IMR-90 (cell line): ENCODE measurements around the gene JAKMIP1. TPM values are rescaled to one million over a fixed set of nuclear protein-coding genes. Genes with fewer than 3 reads are reported as not detected.

Experiments
- ATAC-seq: fragments of 200-7000 bp; cut with Tn5 transposase; 2 replicates; pipeline ENCODE4 v1.9.1; 2020; ENCODE audit warnings: low read depth, mild to moderate bottlenecking, moderate library complexity
- BruUV-seq: library from RNA; stranded (reverse); fragments of 400-500 nt; replicated peaks from 2 replicates; lab custom pipeline; 2021; lab: Mats Ljungman, UMichigan
- CTCF ChIA-PET: fragments of 300-600 bp; formaldehyde crosslinking; extraction: SDS; loops from one replicate; lab custom pipeline; 2021; ENCODE audit warnings: antibody characterized with exemption; lab: Yijun Ruan, JAX
- POLR2A ChIA-PET: fragments of 300-600 bp; sonication (Branson Sonifier 250); formaldehyde crosslinking; loops from one replicate; lab custom pipeline; 2022; ENCODE audit warnings: antibody characterized with exemption; ENCODE audit not compliant: unreplicated experiment; lab: Charles Lee
- DNase-seq: peaks from one replicate; pipeline ENCODE4 v3.0.0; 2013
- H2AFZ ChIP-seq: replicated peaks from 2 replicates; pipeline ENCODE3; 2013; ENCODE audit warnings: low read length, mild to moderate bottlenecking; ENCODE audit not compliant: poor library complexity
- H2AK5ac ChIP-seq: 2 replicates; pipeline ENCODE4 v1.6.1; 2013; ENCODE audit warnings: low read depth, low read length, inconsistent platforms
- H2AK9ac ChIP-seq: replicated peaks from 2 replicates; pipeline ENCODE3; 2013; ENCODE audit warnings: mild to moderate bottlenecking, low read depth, low read length, moderate library complexity; ENCODE audit not compliant: poor library complexity
- H2BK120ac ChIP-seq: 2 replicates; pipeline ENCODE4 v1.6.1; 2013; ENCODE audit warnings: low read depth, low read length, inconsistent platforms
- H2BK15ac ChIP-seq: 3 replicates; pipeline ENCODE4 v1.6.1; 2013; ENCODE audit warnings: low read depth, low read length, inconsistent platforms
- H2BK20ac ChIP-seq: 2 replicates; pipeline ENCODE4 v1.6.1; 2013; ENCODE audit warnings: low read depth, mild to moderate bottlenecking, inconsistent platforms, low read length, moderate library complexity
- H2BK5ac ChIP-seq: 2 replicates; pipeline ENCODE4 v1.6.1; 2013; ENCODE audit warnings: mild to moderate bottlenecking, low read depth, low read length, inconsistent platforms; ENCODE audit not compliant: poor library complexity, severe bottlenecking
- H3K14ac ChIP-seq: replicated peaks from 2 replicates; pipeline ENCODE4 v1.6.1; 2013; ENCODE audit warnings: low read depth, low read length, inconsistent platforms
- H3K18ac ChIP-seq: 2 replicates; pipeline ENCODE4 v1.6.1; 2013; ENCODE audit warnings: low read depth, low read length, control low read depth
- H3K23ac ChIP-seq: 2 replicates; pipeline ENCODE4 v1.6.1; 2013; ENCODE audit warnings: low read depth, low read length, inconsistent platforms
- H3K27ac ChIP-seq: 2 replicates; pipeline ENCODE4 v1.5.1; 2013; ENCODE audit warnings: mild to moderate bottlenecking, control low read depth, low read length; ENCODE audit not compliant: insufficient read depth
- H3K27me3 ChIP-seq: 2 replicates; pipeline ENCODE4 v1.6.1; 2013; ENCODE audit warnings: low read length; ENCODE audit not compliant: control insufficient read depth, insufficient read depth
- H3K36me3 ChIP-seq: 2 replicates; pipeline ENCODE4 v1.6.1; 2013; ENCODE audit warnings: low read length, mixed read lengths; ENCODE audit not compliant: control insufficient read depth, insufficient read depth
- H3K4ac ChIP-seq: 2 replicates; pipeline ENCODE4 v1.6.1; 2013; ENCODE audit warnings: low read depth, low read length, inconsistent platforms
- H3K4me1 ChIP-seq: 2 replicates; pipeline ENCODE4 v1.6.1; 2013; ENCODE audit warnings: low read length, mixed read lengths; ENCODE audit not compliant: control insufficient read depth, insufficient read depth
- H3K4me2 ChIP-seq: 2 replicates; pipeline ENCODE4 v1.6.1; 2013; ENCODE audit warnings: low read depth, mild to moderate bottlenecking, control low read depth, low read length, moderate library complexity
- H3K4me3 ChIP-seq: 2 replicates; pipeline ENCODE4 v1.5.1; 2013; ENCODE audit warnings: low read depth, mild to moderate bottlenecking, control low read depth, low read length, moderate library complexity; ENCODE audit not compliant: insufficient read depth
- H3K56ac ChIP-seq: 2 replicates; pipeline ENCODE4 v1.6.1; 2013; ENCODE audit warnings: low read length, inconsistent platforms; ENCODE audit not compliant: insufficient read depth; ENCODE audit errors: extremely low read depth
- H3K79me1 ChIP-seq, 2 experiments: 2 replicates each; pipeline ENCODE4 v1.6.1; 2013; ENCODE audit warnings: low read length in 2 of 2, inconsistent platforms in 1 of 2, low read depth in 1 of 2
- H3K9ac ChIP-seq: 2 replicates; pipeline ENCODE4 v1.6.1; 2013; ENCODE audit warnings: low read depth, low read length, control low read depth
- H3K9me1 ChIP-seq: 2 replicates; pipeline ENCODE4 v1.6.1; 2013; ENCODE audit warnings: low read length, inconsistent platforms; ENCODE audit not compliant: insufficient read depth
- H3K9me3 ChIP-seq: 2 replicates; pipeline ENCODE4 v1.6.1; 2013; ENCODE audit warnings: low read length; ENCODE audit not compliant: control insufficient read depth, insufficient read depth
- H4K20me1 ChIP-seq: 2 replicates; pipeline ENCODE4 v1.6.1; 2013; ENCODE audit warnings: low read length, inconsistent platforms; ENCODE audit not compliant: insufficient read depth
- H4K5ac ChIP-seq: 2 replicates; pipeline ENCODE4 v1.6.1; 2013; ENCODE audit warnings: mild to moderate bottlenecking, low read depth, low read length, control low read depth
- H4K8ac ChIP-seq, 2 experiments: 2 replicates each; pipeline ENCODE4 v1.6.1; 2013; ENCODE audit warnings: low read depth in 2 of 2, low read length in 2 of 2, control low read depth in 1 of 2, inconsistent platforms in 1 of 2
- H4K91ac ChIP-seq: 2 replicates; pipeline ENCODE4 v1.6.1; 2013; ENCODE audit warnings: low read depth, low read length, inconsistent platforms; ENCODE audit not compliant: insufficient read depth
- BHLHE40 ChIP-seq: fragments of 150-350 bp; IDR thresholded peaks from 2 replicates; pipeline ENCODE4 v1.6.1; 2016; ENCODE audit warnings: mild to moderate bottlenecking, low read depth, low read length
- CEBPB ChIP-seq: IDR thresholded peaks from 2 replicates; pipeline ENCODE4 v1.6.1; 2012; ENCODE audit warnings: low read depth, low read length, improper control_type of control experiment
- CHD1 ChIP-seq: IDR thresholded peaks from 2 replicates; pipeline ENCODE4 v1.6.1; 2012; ENCODE audit warnings: low read depth, low read length, improper control_type of control experiment
- CTCF ChIP-seq: conservative IDR thresholded peaks from 2 replicates; pipeline ENCODE4 v1.5.1; 2012; ENCODE audit warnings: mild to moderate bottlenecking, low read depth, low read length, improper control_type of control experiment
- MAFK ChIP-seq: IDR thresholded peaks from 2 replicates; pipeline ENCODE4 v1.6.1; 2012; ENCODE audit warnings: low read depth, low read length, improper control_type of control experiment
- MAZ ChIP-seq: IDR thresholded peaks from 2 replicates; pipeline ENCODE4 v1.6.1; 2012; ENCODE audit warnings: low read depth, mild to moderate bottlenecking, low read length, improper control_type of control experiment, moderate library complexity, borderline replicate concordance
- MXI1 ChIP-seq: IDR thresholded peaks from 2 replicates; pipeline ENCODE4 v1.6.1; 2012; ENCODE audit warnings: low read depth, mild to moderate bottlenecking, low read length, moderate library complexity, borderline replicate concordance
- NFE2L2 ChIP-seq: fragments of 150-350 bp; IDR thresholded peaks from 2 replicates; pipeline ENCODE4 v1.6.1; 2016; ENCODE audit warnings: low read depth, mild to moderate bottlenecking, low read length
- POLR2A ChIP-seq: IDR thresholded peaks from 2 replicates; pipeline ENCODE4 v1.6.1; 2012; ENCODE audit warnings: mild to moderate bottlenecking, low read depth, low read length
- RAD21 ChIP-seq: IDR thresholded peaks from 2 replicates; pipeline ENCODE4 v1.6.1; 2012; ENCODE audit warnings: low read length, improper control_type of control experiment
- RCOR1 ChIP-seq: IDR thresholded peaks from 2 replicates; pipeline ENCODE4 v1.6.1; 2012; ENCODE audit warnings: mild to moderate bottlenecking, low read length, improper control_type of control experiment; ENCODE audit not compliant: insufficient replicate concordance
- SMC3 ChIP-seq: fragments of 150-350 bp; IDR thresholded peaks from 2 replicates; pipeline ENCODE4 v1.6.1; 2016; ENCODE audit warnings: low read depth, mild to moderate bottlenecking, antibody characterized with exemption, low read length, moderate library complexity
- USF2 ChIP-seq: fragments of 150-350 bp; IDR thresholded peaks from 2 replicates; pipeline ENCODE4 v1.6.1; 2017; ENCODE audit warnings: mild to moderate bottlenecking, antibody characterized with exemption, low read length, low read depth
- WGBS, 2 experiments: methylation state at CpG; one replicate each; pipeline versions ENCODE4 v1.1.5 to v1.1.7; 2013; ENCODE audit warnings: missing lambda C conversion rate in 2 of 2; ENCODE audit not compliant: insufficient read length in 1 of 2; ENCODE audit errors: extremely low coverage in 2 of 2; 5-methylcytosine and 5-hydroxymethylcytosine counted together
- dilution Hi-C: fragments of 300-500 bp; cut with HindIII; formaldehyde crosslinking; loops from one replicate; pipeline ENCODE4 v1.14.3; 2018; ENCODE audit warnings: low sequenced_read_pairs; ENCODE audit not compliant: unreplicated experiment
- in situ Hi-C: fragments of 300-500 bp; cut with MboI; formaldehyde crosslinking; loops from 3 replicates; pipeline ENCODE4 v1.14.3; 2019; ENCODE audit warnings: low sequenced_read_pairs, inconsistent platforms, mixed read lengths
- intact Hi-C: fragments of 100-400 bp; cut with micrococcal nuclease; formaldehyde crosslinking; loops from 2 replicates; pipeline ENCODE4 v1.10.0; 2022
- polyA plus RNA-seq, 3 experiments: library from polyadenylated mRNA; depleted of rRNA; stranded (reverse); fragments of >200 nt; gene quantifications; 2 replicates each; pipeline ENCODE4 v1.2.3, GENCODE V29; 2012; ENCODE audit warnings: low replicate concordance in 1 of 3
- total RNA-seq: library from RNA; depleted of rRNA; stranded (reverse); fragments of >200 nt; gene quantifications from 2 replicates; pipeline ENCODE4 v1.2.3, GENCODE V29; 2012
- TF ChIP-seq, protein P1 (sequence below): fragments of 150-350 bp; IDR thresholded peaks from 2 replicates; pipeline ENCODE4 v1.6.1; 2016; ENCODE audit warnings: low read depth, mild to moderate bottlenecking, low read length, moderate library complexity, borderline replicate concordance

The JAKMIP1 gene
- total and polyA plus RNA-seq, 2 of the 4 experiments (the other 2 are of a cell fraction) = not detected

GRCh38 chr4:6147441-6147840 lies 52.9 kb downstream of the JAKMIP1 start:
- Histone ChIP-seq H3K79me1 (no peaks in the 10 kb centered on the region), H4K8ac (no peak overlapping the region), H3K56ac (no peak overlapping the region), H2AK9ac (no peak overlapping the region), H3K9me1 (no peaks in the 10 kb centered on the region), H3K9ac (no peak overlapping the region), H4K91ac (no peak overlapping the region), H3K14ac (no peak overlapping the region), H3K9me3 (peaks cover 6% of the 10 kb centered on the region), H3K36me3 (no peaks in the 10 kb centered on the region), H2BK5ac (no peak overlapping the region), H3K27me3 (no peaks in the 10 kb centered on the region), H2AFZ (no peak overlapping the region), H2BK120ac (no peak overlapping the region), H3K4me2 (no peak overlapping the region), H2AK5ac (no peak overlapping the region), H4K20me1 (no peaks in the 10 kb centered on the region), H2BK20ac (no peak overlapping the region), H3K23ac (no peak overlapping the region), H4K5ac (no peak overlapping the region), H2BK15ac (no peak overlapping the region), H3K4ac (no peak overlapping the region), H3K27ac (no peak overlapping the region), H3K18ac (no peak overlapping the region), H3K4me1 (no peaks in the 10 kb centered on the region), H3K4me3 (no peak overlapping the region)
- no TSS peak for BruUV-seq
- POLR2A ChIA-PET = no interaction called here
- dilution Hi-C loops = no loop called here
- TF ChIP-seq CHD1 (no peak), SMC3 (no peak), MAFK (no peak), CEBPB (no peak), NFE2L2 (no peak), USF2 (no peak), RCOR1 (no peak), BHLHE40 (no peak), RAD21 (no peak), POLR2A (no peak), MAZ (no peak), CTCF (no peak), MXI1 (no peak)
- TF ChIP-seq, protein P1, sequence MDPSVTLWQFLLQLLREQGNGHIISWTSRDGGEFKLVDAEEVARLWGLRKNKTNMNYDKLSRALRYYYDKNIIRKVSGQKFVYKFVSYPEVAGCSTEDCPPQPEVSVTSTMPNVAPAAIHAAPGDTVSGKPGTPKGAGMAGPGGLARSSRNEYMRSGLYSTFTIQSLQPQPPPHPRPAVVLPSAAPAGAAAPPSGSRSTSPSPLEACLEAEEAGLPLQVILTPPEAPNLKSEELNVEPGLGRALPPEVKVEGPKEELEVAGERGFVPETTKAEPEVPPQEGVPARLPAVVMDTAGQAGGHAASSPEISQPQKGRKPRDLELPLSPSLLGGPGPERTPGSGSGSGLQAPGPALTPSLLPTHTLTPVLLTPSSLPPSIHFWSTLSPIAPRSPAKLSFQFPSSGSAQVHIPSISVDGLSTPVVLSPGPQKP = no peak
- in situ Hi-C loops = loop anchor here (25.0 kb wide), 1 partner anchor 110 kb away; no protein-coding TSS in a partner anchor
- CTCF ChIA-PET = no interaction called here
- intact Hi-C loops = no loop called here
- WGBS, 2 experiments = 18% methylated on average over 2 of the region's 6 CpGs; no CpG with 5 or more reads in 1 of the 2 experiments
- ATAC-seq (no peak), DNase-seq (no peak)
